CD14-positive monocyte (primary cell): ENCODE results near the gene GRIN2C. TPM values are rescaled to one million over a fixed set of nuclear protein-coding genes. Genes with fewer than 3 reads are reported as not detected.
A peak's percentile ranks its signal among the peaks of the same experiment; 100 is the strongest.

Source experiments
- DNase-seq, 3 donors: peaks; one replicate each; pipeline ENCODE4 v3.0.0-alpha.2; 2011 to 2022
- H2AFZ ChIP-seq: 2 replicates; pipeline ENCODE4 v1.6.0; 2012; ENCODE audit warnings: mild to moderate bottlenecking, low read depth, low read length, inconsistent platforms; ENCODE audit not compliant: insufficient read depth, poor library complexity, severe bottlenecking
- H3K27ac ChIP-seq, 2 donors: 1 replicate in 1 of 2; 2 replicates in 1 of 2; pipeline ENCODE4 v1.5.1; 2012 to 2013; ENCODE audit warnings: low read length in 2 of 2, control low read depth in 1 of 2, inconsistent platforms in 1 of 2, low read depth in 1 of 2, mild to moderate bottlenecking in 1 of 2
- H3K27me3 ChIP-seq, 2 donors: one replicate each; pipeline versions ENCODE4 v1.6.0 to v1.6.1; 2011 to 2013; ENCODE audit warnings: low read length in 2 of 2; ENCODE audit not compliant: control insufficient read depth in 2 of 2, insufficient read depth in 2 of 2
- H3K36me3 ChIP-seq, 2 donors: replicated peaks in 1 of 2; 1 replicate in 1 of 2; 2 replicates in 1 of 2; pipeline versions ENCODE4 v1.5.1 to v1.6.1; 2012 to 2013; ENCODE audit warnings: low read length in 2 of 2, control low read depth in 1 of 2, inconsistent platforms in 1 of 2, mild to moderate bottlenecking in 1 of 2; ENCODE audit not compliant: insufficient read depth in 2 of 2, control insufficient read depth in 1 of 2
- H3K4me1 ChIP-seq, 2 donors: 1 replicate in 1 of 2; 2 replicates in 1 of 2; pipeline versions ENCODE4 v1.5.1 to v1.6.1; 2012 to 2013; ENCODE audit warnings: low read length in 2 of 2, control low read depth in 1 of 2, inconsistent platforms in 1 of 2, mild to moderate bottlenecking in 1 of 2, moderate library complexity in 1 of 2; ENCODE audit not compliant: insufficient read depth in 2 of 2, control insufficient read depth in 1 of 2
- H3K4me2 ChIP-seq: replicated peaks from 2 replicates; pipeline ENCODE3; 2012; ENCODE audit warnings: low read length, moderate library complexity, mild to moderate bottlenecking; ENCODE audit not compliant: poor library complexity, severe bottlenecking; ENCODE audit errors: extremely low read depth
- H3K4me3 ChIP-seq, 3 experiments: fragments of 200-600 bp in 1 of 3; sonication (generic) in 1 of 3; replicated peaks in 1 of 3; 1 replicate in 2 of 3; 2 replicates in 1 of 3; pipeline ENCODE4 v1.5.1; 2011 to 2013; ENCODE audit warnings: low read length in 3 of 3, mild to moderate bottlenecking in 3 of 3, control low read depth in 2 of 3, low read depth in 2 of 3, inconsistent platforms in 1 of 3, moderate library complexity in 1 of 3
- H3K79me2 ChIP-seq: 2 replicates; pipeline ENCODE4 v1.6.0; 2012; ENCODE audit warnings: mild to moderate bottlenecking, control low read depth, inconsistent platforms, low read length, moderate library complexity; ENCODE audit not compliant: insufficient read depth
- H3K9ac ChIP-seq: 2 replicates; pipeline ENCODE4 v1.6.0; 2017; ENCODE audit warnings: low read length, mild to moderate bottlenecking; ENCODE audit not compliant: insufficient read depth, poor library complexity, severe bottlenecking
- H3K9me3 ChIP-seq, 2 donors: replicated peaks in 1 of 2; 1 replicate in 1 of 2; 2 replicates in 1 of 2; pipeline versions ENCODE4 v1.5.1 to v1.6.1; 2012 to 2013; ENCODE audit warnings: low read length in 2 of 2, control low read depth in 1 of 2; ENCODE audit not compliant: control insufficient read depth in 1 of 2, insufficient read depth in 1 of 2
- H4K20me1 ChIP-seq: 2 replicates; pipeline ENCODE4 v1.6.0; 2012; ENCODE audit warnings: mild to moderate bottlenecking, low read length, control low read depth, moderate library complexity; ENCODE audit not compliant: insufficient read depth
- H3K27ac Mint-ChIP-seq, 7 donors: one replicate each; pipeline ENCODE4 v1.8.0; 2020; ENCODE audit warnings: mild to moderate bottlenecking in 7 of 7, mixed read lengths in 7 of 7, moderate library complexity in 6 of 7, inconsistent platforms in 2 of 7
- H3K27me3 Mint-ChIP-seq, 3 donors: one replicate each; pipeline ENCODE4 v1.8.0; 2021 to 2022; ENCODE audit warnings: low read depth in 3 of 3, mild to moderate bottlenecking in 3 of 3, mixed read lengths in 3 of 3, moderate library complexity in 3 of 3, inconsistent platforms in 1 of 3
- H3K36me3 Mint-ChIP-seq, 2 donors: one replicate each; pipeline ENCODE4 v1.8.0; 2020; ENCODE audit warnings: mixed read lengths in 2 of 2, inconsistent platforms in 1 of 2, mild to moderate bottlenecking in 1 of 2
- H3K4me1 Mint-ChIP-seq: one replicate; pipeline ENCODE4 v1.8.0; 2020; ENCODE audit warnings: mild to moderate bottlenecking, mixed read lengths
- H3K4me3 Mint-ChIP-seq, 2 donors: one replicate each; pipeline ENCODE4 v1.8.0; 2020; ENCODE audit warnings: mild to moderate bottlenecking in 2 of 2, mixed read lengths in 2 of 2, moderate library complexity in 1 of 2
- H3K9me3 Mint-ChIP-seq, 7 donors: one replicate each; pipeline ENCODE4 v1.8.0; 2020 to 2022; ENCODE audit warnings: mixed read lengths in 7 of 7, mild to moderate bottlenecking in 6 of 7, moderate library complexity in 6 of 7, inconsistent platforms in 2 of 7
- CTCF ChIP-seq: fragments of 200-600 bp; IDR thresholded peaks from one replicate; pipeline ENCODE4 v1.8.0; 2022; ENCODE audit warnings: antibody characterized with exemption, mild to moderate bottlenecking
- WGBS: methylation state at CpG from one replicate; pipeline ENCODE4 v1.1.5; 2013; ENCODE audit warnings: missing lambda C conversion rate; ENCODE audit not compliant: insufficient coverage; 5-methylcytosine and 5-hydroxymethylcytosine counted together
- intact Hi-C, 2 donors: fragments of 100-400 bp; cut with micrococcal nuclease; formaldehyde crosslinking; loops; one replicate each; pipeline versions ENCODE4 v1.15.0 to v1.15.1; 2023
- polyA plus RNA-seq, 3 donors: library from polyadenylated mRNA; depleted of rRNA in 1 of 3; unstranded in 2 of 3; stranded (reverse) in 1 of 3; fragments of 300-500 nt in 2 of 3; fragments of >200 nt in 1 of 3; fragmentation: Illumina TruSeq in 2 of 3; gene quantifications; 1 replicate in 2 of 3; 2 replicates in 1 of 3; pipeline ENCODE4 v1.2.3, GENCODE V29; 2012 to 2021

The GRIN2C gene
- polyA plus RNA-seq, 3 donors, result 0.04 TPM; not detected in 2

- 96% methylated on average over 3 of the region's 8 CpGs for WGBS
These were observed 17.5 kb downstream of the GRIN2C start for GRCh38 chr17:74842146-74842598.

GRCh38 chr17:74840989-74841666, 18.6 kb downstream of the GRIN2C start:
- intact Hi-C loops, result no loop called here
- Histone ChIP-seq H3K4me2 (peak overlapping the region; percentile 81), H2AFZ (peak overlapping the region; percentile 36), H3K9me3 (no peaks in the 10 kb centered on the region), H3K9ac (peak overlapping the region; percentile 10), H4K20me1 (no peaks in the 10 kb centered on the region), H3K27me3 (peaks cover 0 to 10% of the 10 kb centered on the region in 2 donors), H3K4me1 (peaks cover 23 to 38% of the 10 kb centered on the region in 2 donors), H3K4me3 (peak overlapping the region in 1 of 3 experiments; percentile 68), H3K27ac (peak overlapping the region; percentile 26 to 45), H3K36me3 (peaks cover 27 to 36% of the 10 kb centered on the region in 2 donors), H3K79me2 (no peaks in the 10 kb centered on the region)
- peaks cover 11 to 22% (median 18%) of the 10 kb centered on the region in 3 donors for H3K27me3 Mint-ChIP-seq
- TF ChIP-seq CTCF, result no peak
- peak overlapping the region; percentile 69 to 92 (median 76) for H3K27ac Mint-ChIP-seq
- peaks cover 27% of the 10 kb centered on the region for H3K4me1 Mint-ChIP-seq
- H3K36me3 Mint-ChIP-seq, result peaks cover 36 to 41% of the 10 kb centered on the region in 2 donors
- peak; percentile 56 to 71 (median 61) for DNase-seq
- peaks cover 0 to 3% (median 0%) of the 10 kb centered on the region in 7 donors for H3K9me3 Mint-ChIP-seq
- H3K4me3 Mint-ChIP-seq, result peak overlapping the region; percentile 20 to 73
- 19% methylated on average over 13 of the region's 13 CpGs for WGBS

More at GRCh38 chr17:74842146-74842598, 17.5 kb downstream of the GRIN2C start:
- no peaks in the 10 kb centered on the region for H3K79me2 ChIP-seq
- Mint-ChIP-seq H3K4me1 (peaks cover 27% of the 10 kb centered on the region), H3K36me3 (peaks cover 30% of the 10 kb centered on the region in 2 donors), H3K27ac (peak overlapping the region in 4 of 7 donors; percentile 5 to 79 (median 56)), H3K9me3 (peaks cover 0 to 3% (median 0%) of the 10 kb centered on the region in 7 donors), H3K4me3 (peak overlapping the region; percentile 34 to 39), H3K27me3 (peaks cover 11 to 22% (median 17%) of the 10 kb centered on the region in 3 donors)
- peaks cover 17 to 25% of the 10 kb centered on the region in 2 donors for H3K36me3 ChIP-seq
- H4K20me1 ChIP-seq, result no peaks in the 10 kb centered on the region
- peaks cover 0 to 10% of the 10 kb centered on the region in 2 donors for H3K27me3 ChIP-seq
- no peak overlapping the region for H3K27ac ChIP-seq
- peak overlapping the region; percentile 77 for H2AFZ ChIP-seq
- no peak for TF ChIP-seq CTCF
- H3K9me3 ChIP-seq, result no peaks in the 10 kb centered on the region
- H3K4me3 ChIP-seq, result peak overlapping the region in 1 of 3 experiments; percentile 68
- H3K9ac ChIP-seq, result no peak overlapping the region
- peaks cover 23 to 38% of the 10 kb centered on the region in 2 donors for H3K4me1 ChIP-seq
- peak overlapping the region; percentile 81 for H3K4me2 ChIP-seq
- DNase-seq, result no peak
- intact Hi-C loops, result no loop called here
